ENCODE data around the gene OPCML.

GRCh38 chr11:132655187-132655855, 877.0 kb downstream of the OPCML start:
- TF ChIP-seq CTCF (IDR thresholded peaks at IDR 0.05) (no peak), POLR2A (IDR thresholded peaks at IDR 0.05) (no peak)

All from lower leg skin (tissue), 3 donors.